ENCODE data around the gene ORC4.

DNA sequence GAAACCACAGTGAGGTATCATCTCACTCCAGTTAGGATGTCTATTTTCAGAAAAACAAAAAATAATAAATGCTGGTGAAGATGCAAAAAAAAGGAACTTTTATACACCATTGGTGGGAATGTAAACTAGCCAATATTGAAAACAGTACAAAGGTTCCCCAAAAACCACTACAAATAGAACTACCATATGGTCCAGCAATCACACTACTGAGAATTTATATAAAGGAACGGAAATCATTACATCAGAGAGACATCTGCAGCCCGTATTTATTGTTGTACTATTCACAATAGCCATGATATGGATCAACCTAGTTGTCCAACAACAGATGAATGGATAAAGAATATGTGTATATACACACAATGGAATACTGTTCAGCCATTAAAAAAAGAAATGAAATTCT, 52.0 kb downstream of the ORC4 start:
- no peak for TF ChIP-seq FOXM1 (IDR thresholded peaks at IDR 0.05; ENCODE audit: borderline replicate concordance, low read depth)
- TF ChIP-seq RAD21 (IDR thresholded peaks at IDR 0.05; ENCODE audit: low read depth): no peak
- TF ChIP-seq, protein P1, sequence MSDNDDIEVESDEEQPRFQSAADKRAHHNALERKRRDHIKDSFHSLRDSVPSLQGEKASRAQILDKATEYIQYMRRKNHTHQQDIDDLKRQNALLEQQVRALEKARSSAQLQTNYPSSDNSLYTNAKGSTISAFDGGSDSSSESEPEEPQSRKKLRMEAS (IDR thresholded peaks at IDR 0.05): no peak
- TF ChIP-seq YY1 (IDR thresholded peaks at IDR 0.05; ENCODE audit: low read depth): no peak
- TF ChIP-seq CEBPB (IDR thresholded peaks at IDR 0.05): no peak
- no peak for TF ChIP-seq CREB1 (IDR thresholded peaks at IDR 0.05; ENCODE audit: low read depth)
- no peak for TF ChIP-seq TCF12 (IDR thresholded peaks at IDR 0.05; ENCODE audit: low read depth)
- no peak for TF ChIP-seq EP300 (IDR thresholded peaks at IDR 0.05; ENCODE audit: borderline replicate concordance)
